CD4-positive, alpha-beta T cell treated with Interleukin-12 subunit alpha and Interleukin-12 subunit beta, for 1 hour (primary cell): ENCODE results near the gene METTL15.
"Not testable (repeated sequence)": the region's sequence is repeated elsewhere in the genome, so short reads cannot be mapped to it uniquely, and the experiment has no call there.

ENCODE experiments used
- DNase-seq: peaks from one replicate; pipeline ENCODE4 v3.0.0-alpha.2; 2020

METTL15 gene

DNA sequence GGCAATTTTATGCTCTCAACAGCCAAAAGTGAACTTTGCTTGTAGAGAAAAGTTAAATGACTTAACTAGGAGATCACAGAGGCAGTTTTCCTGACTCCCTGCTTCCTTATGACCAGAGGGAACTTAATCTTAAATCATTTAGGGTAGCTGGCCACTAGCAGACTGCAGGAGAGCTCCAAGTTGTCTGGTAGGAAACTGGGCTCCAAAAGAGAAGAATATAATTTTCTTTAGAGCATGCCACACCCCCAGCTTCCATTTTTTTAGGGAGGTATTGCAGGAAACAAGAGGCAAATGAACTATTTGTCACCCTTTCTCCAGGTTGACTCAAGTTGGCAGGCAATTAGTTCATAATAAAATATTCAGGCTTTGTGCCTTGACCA lies 2.6 kb downstream of the METTL15 start:
- DNase-seq, result no peak

DNA sequence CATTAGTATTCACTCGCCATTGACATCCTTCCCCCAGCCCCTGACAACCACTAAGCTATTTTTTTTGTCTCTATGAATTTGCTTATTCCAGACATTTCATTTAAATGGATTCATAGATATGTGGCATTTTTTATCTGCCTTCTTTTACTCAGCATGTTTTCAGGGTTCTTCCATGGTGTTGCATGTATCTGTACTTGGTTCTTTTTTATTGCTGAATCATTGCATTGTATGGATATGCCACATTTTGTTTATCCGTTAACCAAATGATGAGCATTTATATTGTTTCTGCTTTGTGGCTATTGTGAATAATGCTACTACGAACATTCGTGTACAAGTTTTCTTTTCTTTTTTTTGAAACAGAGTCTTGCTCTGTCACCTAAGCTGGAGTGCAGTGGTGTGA lies 5.9 kb downstream of the METTL15 start:
- no peak for DNase-seq

DNA sequence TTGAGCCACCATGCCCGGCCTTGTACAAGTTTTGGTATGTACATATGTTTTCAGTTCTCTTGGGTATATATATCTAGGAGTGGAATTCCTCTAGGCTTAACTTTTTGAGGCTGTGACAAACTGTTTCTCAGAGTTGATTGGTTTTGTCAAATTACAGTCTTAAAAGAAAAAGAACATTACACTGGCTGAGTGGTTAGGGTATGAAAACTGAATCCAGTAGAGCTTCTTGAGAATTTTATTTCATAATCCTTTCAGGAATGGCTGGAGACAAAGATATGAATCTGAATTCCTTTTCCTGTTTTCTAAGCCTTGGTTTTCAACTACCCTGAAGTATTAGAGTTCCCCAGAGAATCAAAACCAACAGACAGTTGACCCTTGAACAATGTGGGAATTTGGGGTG lies 6.5 kb downstream of the METTL15 start:
- DNase-seq, result no peak

GRCh38 chr11:28117712-28118111 lies 9.5 kb downstream of the METTL15 start:
- DNase-seq, result no peak

DNA sequence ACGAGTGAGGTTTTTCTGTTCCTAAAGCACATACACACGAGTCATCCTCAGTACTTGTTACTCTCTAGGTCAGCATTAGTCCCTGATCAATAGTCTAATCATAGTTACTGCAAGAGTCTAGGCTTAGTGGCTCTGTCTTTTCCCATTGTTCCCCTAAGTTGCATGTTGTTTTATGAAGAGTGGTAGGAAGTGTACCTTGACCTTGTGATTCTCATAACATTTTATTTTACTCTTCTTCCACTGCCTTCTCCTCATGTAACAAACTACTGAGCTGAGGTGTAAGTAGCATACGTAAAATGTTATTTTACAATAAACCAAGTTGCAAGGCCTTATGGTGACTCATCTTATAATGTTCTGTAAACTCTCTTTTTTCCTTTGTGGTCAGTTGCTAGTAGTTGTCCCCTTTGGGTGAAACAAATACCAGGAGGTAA lies 15.0 kb downstream of the METTL15 start:
- DNase-seq, result no peak

DNA sequence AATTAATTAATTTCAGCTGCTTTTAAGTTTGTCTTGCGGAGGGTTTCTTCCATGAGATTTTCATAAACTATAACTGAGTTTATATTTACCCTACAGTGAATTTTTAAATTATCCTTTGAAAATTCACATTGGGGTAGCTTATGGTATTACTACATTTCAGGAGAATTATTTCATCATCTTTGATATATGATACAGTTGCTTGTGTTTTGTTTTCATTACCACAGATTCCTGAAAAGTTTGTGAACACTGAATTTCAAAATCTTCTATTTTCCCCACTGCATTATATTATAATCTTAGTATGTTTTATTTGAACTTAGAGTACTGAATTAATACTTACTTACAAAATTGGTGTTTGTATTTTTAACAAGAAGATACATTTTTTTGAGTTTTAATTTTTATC lies 24.4 kb downstream of the METTL15 start:
- DNase-seq, result no peak

DNA sequence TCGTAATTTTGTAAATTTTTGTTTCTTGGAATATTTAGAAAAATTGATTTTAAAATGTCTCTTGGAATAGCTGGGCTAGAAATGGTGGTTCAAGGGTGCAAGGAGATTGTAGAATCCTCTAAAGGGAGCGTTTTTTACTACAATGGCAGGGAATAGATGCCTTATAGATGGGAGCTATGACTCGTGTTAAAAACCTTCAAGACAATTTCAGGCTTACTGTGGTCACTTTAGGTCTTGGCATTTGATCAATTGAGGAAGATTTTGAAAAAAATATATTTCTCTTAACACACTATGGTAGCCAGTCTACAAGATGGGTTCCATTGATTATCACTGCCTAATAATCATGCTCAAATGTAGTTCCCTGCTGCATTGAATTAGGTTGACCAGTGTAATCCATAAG lies 25.0 kb downstream of the METTL15 start:
- no peak for DNase-seq

DNA sequence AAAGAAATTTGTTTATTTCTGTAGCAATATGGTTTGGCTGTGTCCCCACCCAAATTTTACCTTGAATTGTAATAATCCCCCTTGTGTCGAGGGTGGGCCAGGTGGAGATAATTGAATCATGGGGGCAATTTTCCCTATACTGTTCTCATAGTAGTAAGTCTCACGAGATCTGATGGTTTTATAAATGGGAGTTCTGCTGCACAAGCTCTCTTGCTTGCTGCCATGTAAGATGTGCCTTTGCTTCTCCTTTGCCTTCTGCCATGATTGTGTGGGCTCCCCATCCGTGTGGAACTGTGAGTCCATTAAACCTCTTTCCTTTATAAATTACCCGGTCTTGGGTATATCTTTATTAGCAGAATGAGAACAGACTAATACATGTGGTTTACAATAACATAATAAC lies 28.0 kb downstream of the METTL15 start:
- DNase-seq, result not testable (repeated sequence)

DNA sequence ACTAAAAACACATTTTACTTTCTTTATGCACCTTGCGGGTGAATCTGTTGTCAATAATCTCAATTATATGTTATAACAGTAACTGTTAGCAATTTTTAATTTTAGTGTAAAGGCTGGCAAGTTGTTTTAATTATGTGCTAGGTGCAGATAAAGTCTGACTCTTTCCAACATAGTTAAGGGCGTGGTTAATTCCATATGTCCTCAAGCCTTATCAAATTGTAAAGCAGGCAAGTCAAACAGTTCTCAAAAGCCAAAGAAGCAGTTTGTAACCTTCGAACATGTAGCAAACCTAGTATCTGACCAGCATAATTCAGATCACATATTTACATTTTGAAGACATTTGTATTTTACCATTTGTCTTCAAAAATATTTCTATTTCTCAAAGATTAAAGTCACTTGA lies 29.2 kb downstream of the METTL15 start:
- DNase-seq, result no peak

DNA sequence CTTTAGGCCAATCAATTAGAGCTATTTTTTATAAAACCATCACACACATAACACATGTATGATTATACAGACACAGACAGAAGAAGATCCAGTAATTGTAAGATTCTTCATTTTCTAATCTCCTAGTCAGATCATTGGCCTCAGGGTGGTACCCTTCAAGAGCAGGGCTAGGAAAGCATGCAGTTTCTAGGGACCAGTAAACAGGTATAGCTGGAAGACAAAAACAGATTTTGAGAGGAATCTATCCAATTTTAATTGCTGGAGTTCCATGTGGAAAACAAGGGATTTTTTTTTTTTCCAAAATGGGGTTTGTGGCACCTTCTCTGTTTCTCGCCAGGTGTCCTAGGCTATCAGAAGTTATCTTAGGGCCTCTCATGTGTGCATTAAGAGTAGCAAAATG lies 29.6 kb downstream of the METTL15 start:
- no peak for DNase-seq

DNA sequence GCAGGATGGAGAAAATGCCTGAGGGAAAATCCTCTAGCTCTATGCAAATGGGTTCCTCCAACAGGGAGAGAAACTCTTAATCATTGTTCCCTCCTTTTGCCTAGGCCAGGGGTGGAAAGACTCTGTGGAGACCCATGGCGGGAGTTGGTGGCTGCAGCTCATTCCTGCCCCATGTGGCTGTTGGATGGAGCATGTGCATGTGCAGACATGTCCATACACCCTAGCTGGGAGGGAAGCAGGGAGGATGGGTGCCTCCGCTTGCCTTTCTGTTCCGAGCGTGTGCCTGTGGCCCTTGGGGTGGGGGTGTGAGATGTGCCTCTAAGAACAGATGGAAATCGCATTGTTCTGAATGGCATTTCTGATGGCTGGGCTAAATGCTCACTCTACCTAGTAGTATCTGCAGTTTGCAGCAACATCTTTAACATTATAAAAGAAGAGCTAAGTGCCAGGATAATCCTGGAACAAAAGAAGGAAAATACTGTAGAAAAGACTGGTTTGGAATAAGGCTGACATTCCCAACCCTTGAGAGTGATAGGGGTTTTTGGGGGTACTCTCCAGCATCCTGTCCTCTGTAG lies 31.7 kb downstream of the METTL15 start:
- no peak for DNase-seq

- DNase-seq, result no peak
These were observed 32.7 kb downstream of the METTL15 start for GRCh38 chr11:28140689-28141455.

DNA sequence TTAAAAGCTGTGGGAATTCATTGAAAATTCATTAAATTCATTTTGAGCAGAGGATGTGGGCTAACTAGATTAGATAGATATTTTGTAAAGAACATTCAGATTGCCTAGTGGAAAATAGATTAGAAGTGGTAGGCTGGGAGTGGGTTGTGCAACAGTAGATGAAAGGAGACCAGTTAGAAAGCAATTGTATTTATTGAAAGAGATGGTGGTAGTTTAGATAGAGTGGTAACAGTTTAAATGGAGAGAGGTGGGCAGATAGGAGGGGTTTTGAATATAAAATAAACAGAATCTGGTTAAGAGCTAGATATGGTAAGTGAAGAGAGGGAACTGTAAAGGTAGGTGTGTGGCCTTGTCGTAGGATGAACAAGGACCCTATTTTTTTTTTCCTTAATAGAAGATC lies 34.5 kb downstream of the METTL15 start:
- DNase-seq, result no peak

GRCh38 chr11:28144808-28145207 lies 36.6 kb downstream of the METTL15 start:
- DNase-seq, result no peak

- no peak for DNase-seq
These were observed 38.0 kb downstream of the METTL15 start for GRCh38 chr11:28146123-28146751.

- no peak for DNase-seq
These were observed 44.6 kb downstream of the METTL15 start for GRCh38 chr11:28152743-28153142.

- DNase-seq, result no peak
These were observed 45.4 kb downstream of the METTL15 start for GRCh38 chr11:28153586-28153985.

GRCh38 chr11:28168718-28169117 lies 60.5 kb downstream of the METTL15 start:
- DNase-seq, result no peak

DNA sequence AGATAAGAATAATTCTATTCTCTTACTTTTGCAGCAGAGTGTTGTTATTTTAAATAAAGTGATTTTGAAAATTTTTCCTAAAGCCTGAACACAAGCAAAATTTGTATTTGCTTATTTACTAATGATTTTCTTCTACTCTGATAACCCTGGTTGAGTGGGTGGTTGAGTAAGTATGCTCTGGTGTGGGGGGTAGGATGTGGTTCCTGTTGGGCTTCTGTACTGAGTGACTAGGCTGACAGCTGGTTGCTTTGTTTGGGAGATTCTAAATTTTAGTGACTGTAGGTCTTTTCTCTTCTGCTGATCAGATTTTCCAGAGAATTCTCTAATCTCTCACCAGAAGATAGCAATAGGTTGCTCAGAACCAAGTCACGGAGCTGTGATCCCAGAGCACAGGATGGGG lies 61.6 kb downstream of the METTL15 start:
- no peak for DNase-seq

DNA sequence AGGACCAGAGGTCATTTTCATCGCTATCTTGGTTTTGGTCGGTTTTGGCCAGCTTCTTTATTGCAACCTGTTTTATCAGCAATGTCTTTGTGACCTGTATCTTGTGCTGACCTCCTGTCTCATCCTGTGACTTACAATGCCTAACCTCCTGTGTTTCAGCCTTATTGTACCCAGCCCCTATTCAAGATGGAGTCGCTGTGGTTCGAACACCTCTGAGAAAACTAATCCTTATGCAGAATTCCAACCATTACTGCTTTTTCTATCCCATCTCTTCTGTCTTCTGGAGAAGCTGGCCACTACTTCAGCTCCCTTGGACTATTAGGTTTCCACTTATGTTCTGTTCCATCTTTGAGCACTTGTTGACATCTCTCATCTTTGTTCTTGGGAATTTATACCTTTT lies 62.6 kb downstream of the METTL15 start:
- no peak for DNase-seq

- DNase-seq, result no peak
These were observed 68.2 kb downstream of the METTL15 start for GRCh38 chr11:28176351-28176750.

DNA sequence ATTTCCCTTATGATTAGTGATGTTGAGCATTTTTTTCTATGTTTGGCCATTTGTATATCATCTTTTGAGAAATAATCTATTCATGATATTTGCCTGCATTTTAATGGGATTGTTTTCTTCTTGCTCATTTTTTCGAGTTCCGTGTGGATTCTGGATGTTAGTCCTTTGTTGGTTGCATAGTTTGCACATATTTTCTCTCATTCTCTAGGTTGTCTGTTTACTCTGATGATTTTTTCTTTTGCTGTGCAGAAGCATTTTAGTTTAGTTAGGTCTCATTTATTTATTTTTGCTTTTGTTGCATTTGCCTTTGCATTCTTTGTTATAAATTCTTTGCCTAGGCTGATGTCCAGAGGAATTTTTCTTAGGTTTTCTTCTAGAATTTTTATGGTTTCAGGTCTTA lies 87.3 kb downstream of the METTL15 start:
- no peak for DNase-seq

GRCh38 chr11:28209906-28210305 lies 101.7 kb downstream of the METTL15 start:
- DNase-seq, result no peak

DNA sequence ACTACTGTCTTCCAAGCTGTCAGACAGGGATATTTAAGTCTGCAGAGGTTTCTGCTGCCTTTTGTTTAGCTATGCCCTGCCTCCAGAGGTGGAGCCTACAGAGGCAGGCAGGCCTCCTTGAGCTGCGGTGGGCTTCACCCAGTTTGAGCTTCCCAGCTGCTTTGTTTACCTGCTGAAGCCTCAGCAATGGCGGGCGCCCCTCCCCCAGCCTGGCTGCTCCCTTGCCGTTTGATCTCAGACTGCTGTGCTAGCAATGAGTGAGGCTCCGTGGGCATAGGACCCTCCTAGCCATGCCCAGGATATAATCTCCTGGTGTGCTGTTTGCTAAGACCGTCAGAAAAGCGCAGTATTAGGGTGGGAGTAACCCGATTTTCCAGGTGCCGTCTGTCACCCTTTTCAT lies 113.9 kb downstream of the METTL15 start:
- DNase-seq, result not testable (repeated sequence)

DNA sequence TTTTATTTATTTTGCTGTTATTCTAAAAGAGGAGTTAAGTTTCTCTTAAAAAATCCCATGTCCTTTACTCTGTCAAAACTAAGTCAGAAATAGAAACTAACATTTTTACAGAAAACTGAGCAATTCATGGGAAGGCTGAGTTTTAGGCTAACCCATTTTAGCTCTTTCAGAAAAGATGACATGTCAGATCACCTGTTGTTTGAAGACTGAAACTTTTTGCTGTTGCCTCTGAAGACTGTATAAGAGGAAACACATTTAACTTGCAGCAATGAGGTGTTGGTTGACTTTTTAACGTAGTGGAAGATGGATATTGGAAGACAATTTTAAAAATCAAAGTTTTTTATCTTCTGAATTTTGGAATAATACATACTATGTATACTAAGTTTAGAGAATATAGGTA lies 115.4 kb downstream of the METTL15 start:
- no peak for DNase-seq
